HEK293 (cell line): Measurements from ENCODE around the gene PPEF2.

Source experiments
- CTCF ChIA-PET: fragments of 350-600 bp; formaldehyde crosslinking; extraction: SDS; loops from one replicate; lab custom pipeline; 2021; ENCODE audit warnings: antibody characterized with exemption; lab: Yijun Ruan, JAX
- POLR2A ChIA-PET: fragments of 300-600 bp; formaldehyde crosslinking; extraction: SDS; loops from one replicate; lab custom pipeline; 2020; ENCODE audit warnings: antibody characterized with exemption, inconsistent platforms; lab: Yijun Ruan, JAX
- H3K27ac ChIP-seq: fragments of 200-500 bp; sonication (Bioruptor generic); 2 replicates; pipeline ENCODE4 v1.5.1; 2014; ENCODE audit warnings: low read depth, low read length, control low read depth, inconsistent platforms; ENCODE audit errors: extremely low read depth
- H3K36me3 ChIP-seq, 2 experiments: fragments of 200-500 bp in 1 of 2; sonication (Bioruptor generic) in 1 of 2; 1 replicate in 1 of 2; 2 replicates in 1 of 2; pipeline ENCODE4 v1.5.1; 2014 to 2017; ENCODE audit warnings: inconsistent platforms in 2 of 2, low read length in 2 of 2; ENCODE audit not compliant: control insufficient read depth in 2 of 2, insufficient read depth in 1 of 2
- H3K4me1 ChIP-seq: fragments of 200-500 bp; sonication (Bioruptor generic); 2 replicates; pipeline ENCODE4 v1.5.1; 2014; ENCODE audit warnings: mild to moderate bottlenecking, low read length, inconsistent platforms; ENCODE audit not compliant: control insufficient read depth, insufficient read depth
- H3K4me3 ChIP-seq: 2 replicates; pipeline ENCODE4 v1.5.1; 2011; ENCODE audit warnings: low read depth, mild to moderate bottlenecking, control low read depth, low read length, moderate library complexity
- H3K9me3 ChIP-seq: fragments of 200-500 bp; sonication (Bioruptor generic); 2 replicates; pipeline ENCODE4 v1.5.1; 2014; ENCODE audit warnings: low read depth, low read length, inconsistent platforms; ENCODE audit not compliant: control insufficient read depth, insufficient read depth
- ATF2 ChIP-seq: fragments of 450-650 bp; formaldehyde crosslinking; IDR thresholded peaks from 2 replicates; pipeline ENCODE4 v1.5.1; 2016; ENCODE audit warnings: missing biosample characterization, missing genetic modification characterization, low read depth
- GLI4 ChIP-seq: fragments of 450-650 bp; formaldehyde crosslinking; IDR thresholded peaks from 2 replicates; pipeline ENCODE4 v1.5.1; 2016; ENCODE audit warnings: missing biosample characterization, missing genetic modification characterization
- KLF10 ChIP-seq: fragments of 450-650 bp; IDR thresholded peaks from 2 replicates; pipeline ENCODE4 v1.5.1; 2018; ENCODE audit warnings: missing biosample characterization, mild to moderate bottlenecking, missing genetic modification characterization
- KLF8 ChIP-seq: fragments of 450-650 bp; formaldehyde crosslinking; IDR thresholded peaks from 2 replicates; pipeline ENCODE4 v1.5.1; 2016; ENCODE audit warnings: missing biosample characterization, missing genetic modification characterization
- RBAK ChIP-seq: fragments of 450-650 bp; formaldehyde crosslinking; IDR thresholded peaks from 2 replicates; pipeline ENCODE4 v1.5.1; 2016; ENCODE audit warnings: missing biosample characterization, missing genetic modification characterization
- SETDB1 ChIP-seq: IDR thresholded peaks from one replicate; pipeline ENCODE4 v1.6.1; 2017; ENCODE audit warnings: mild to moderate bottlenecking, low read length, moderate library complexity, mixed read lengths; ENCODE audit not compliant: insufficient read length
- SP3 ChIP-seq: fragments of 450-650 bp; formaldehyde crosslinking; IDR thresholded peaks from 2 replicates; pipeline ENCODE4 v1.5.1; 2016; ENCODE audit warnings: missing biosample characterization, missing genetic modification characterization
- ZBTB20 ChIP-seq: fragments of 450-650 bp; formaldehyde crosslinking; IDR thresholded peaks from 2 replicates; pipeline ENCODE4 v1.5.1; 2016; ENCODE audit warnings: missing biosample characterization, missing genetic modification characterization
- ZBTB26 ChIP-seq: fragments of 450-650 bp; formaldehyde crosslinking; optimal IDR thresholded peaks from 2 replicates; pipeline ENCODE3; 2016; ENCODE audit warnings: missing biosample characterization, mild to moderate bottlenecking, missing genetic modification characterization
- ZBTB44 ChIP-seq: fragments of 450-650 bp; IDR thresholded peaks from 2 replicates; pipeline ENCODE4 v1.5.1; 2018; ENCODE audit warnings: missing biosample characterization, mild to moderate bottlenecking, missing genetic modification characterization
- ZBTB8A ChIP-seq: fragments of 450-650 bp; formaldehyde crosslinking; IDR thresholded peaks from 2 replicates; pipeline ENCODE4 v1.5.1; 2016; ENCODE audit warnings: missing biosample characterization, missing genetic modification characterization
- ZFHX2 ChIP-seq: fragments of 450-650 bp; formaldehyde crosslinking; conservative IDR thresholded peaks from 2 replicates; pipeline ENCODE4 v1.5.1; 2016; ENCODE audit warnings: missing biosample characterization, missing genetic modification characterization
- ZIC2 ChIP-seq: fragments of 450-650 bp; formaldehyde crosslinking; IDR thresholded peaks from 2 replicates; pipeline ENCODE4 v1.5.1; 2016; ENCODE audit warnings: missing biosample characterization, missing genetic modification characterization
- ZNF2 ChIP-seq: fragments of 450-650 bp; formaldehyde crosslinking; IDR thresholded peaks from 2 replicates; pipeline ENCODE4 v1.5.1; 2016; ENCODE audit warnings: missing biosample characterization, missing genetic modification characterization
- ZNF248 ChIP-seq: fragments of 450-650 bp; formaldehyde crosslinking; IDR thresholded peaks from 2 replicates; pipeline ENCODE4 v1.5.1; 2017; ENCODE audit warnings: missing biosample characterization, missing genetic modification characterization
- ZNF274 ChIP-seq, 2 experiments: fragments of 200-500 bp in 1 of 2; fragments of 450-650 bp in 1 of 2; sonication (Bioruptor generic) in 1 of 2; formaldehyde crosslinking in 1 of 2; IDR thresholded peaks; 2 replicates each; pipeline versions ENCODE4 v1.5.1 to v1.6.1; 2014 to 2016; ENCODE audit warnings: borderline replicate concordance in 1 of 2, inconsistent platforms in 1 of 2, low read length in 1 of 2, missing biosample characterization in 1 of 2, missing genetic modification characterization in 1 of 2
- ZNF391 ChIP-seq: fragments of 450-650 bp; formaldehyde crosslinking; IDR thresholded peaks from 2 replicates; pipeline ENCODE4 v1.5.1; 2016; ENCODE audit warnings: low read depth, missing biosample characterization, missing genetic modification characterization, borderline replicate concordance
- ZNF48 ChIP-seq: fragments of 450-650 bp; formaldehyde crosslinking; IDR thresholded peaks from 2 replicates; pipeline ENCODE4 v1.5.1; 2016; ENCODE audit warnings: missing biosample characterization, missing genetic modification characterization
- ZNF501 ChIP-seq: fragments of 450-650 bp; formaldehyde crosslinking; IDR thresholded peaks from 2 replicates; pipeline ENCODE4 v1.5.1; 2016; ENCODE audit warnings: missing biosample characterization, missing genetic modification characterization
- ZNF596 ChIP-seq: fragments of 450-650 bp; IDR thresholded peaks from 2 replicates; pipeline ENCODE4 v1.5.0; 2018; ENCODE audit warnings: missing biosample characterization, mild to moderate bottlenecking, missing genetic modification characterization, moderate library complexity
- ZNF600 ChIP-seq: fragments of 450-650 bp; formaldehyde crosslinking; IDR thresholded peaks from 2 replicates; pipeline ENCODE4 v1.5.1; 2016; ENCODE audit warnings: missing biosample characterization, missing genetic modification characterization
- ZNF626 ChIP-seq: fragments of 450-650 bp; sonication (Bioruptor Pico); formaldehyde crosslinking; IDR thresholded peaks from 2 replicates; pipeline ENCODE4 v1.5.1; 2018; ENCODE audit warnings: missing biosample characterization, missing genetic modification characterization, inconsistent platforms
- ZNF654 ChIP-seq: fragments of 450-650 bp; formaldehyde crosslinking; IDR thresholded peaks from 2 replicates; pipeline ENCODE4 v1.5.1; 2016; ENCODE audit warnings: low read depth, missing biosample characterization, missing genetic modification characterization
- ZNF658 ChIP-seq: fragments of 450-650 bp; formaldehyde crosslinking; IDR thresholded peaks from 2 replicates; pipeline ENCODE4; 2016; ENCODE audit warnings: missing biosample characterization, missing genetic modification characterization
- ZNF664 ChIP-seq: fragments of 450-650 bp; formaldehyde crosslinking; IDR thresholded peaks from 2 replicates; pipeline ENCODE4 v1.5.1; 2016; ENCODE audit warnings: missing biosample characterization, missing genetic modification characterization
- ZNF707 ChIP-seq: fragments of 450-650 bp; formaldehyde crosslinking; IDR thresholded peaks from 2 replicates; pipeline ENCODE4 v1.5.1; 2016; ENCODE audit warnings: missing biosample characterization, missing genetic modification characterization
- ZNF776 ChIP-seq: fragments of 450-650 bp; formaldehyde crosslinking; IDR thresholded peaks from 2 replicates; pipeline ENCODE4 v1.5.0; 2017; ENCODE audit warnings: missing biosample characterization, missing genetic modification characterization, borderline replicate concordance
- ZNF843 ChIP-seq: fragments of 450-650 bp; formaldehyde crosslinking; IDR thresholded peaks from 2 replicates; pipeline ENCODE4 v1.5.1; 2016; ENCODE audit warnings: missing biosample characterization, missing genetic modification characterization
- TF ChIP-seq, protein P1 (sequence below): fragments of 450-650 bp; formaldehyde crosslinking; IDR thresholded peaks from 2 replicates; pipeline ENCODE4; 2016; ENCODE audit warnings: missing biosample characterization, missing genetic modification characterization
- TF ChIP-seq, protein P2 (sequence below): fragments of 450-650 bp; formaldehyde crosslinking; IDR thresholded peaks from 2 replicates; pipeline ENCODE4 v1.5.1; 2016; ENCODE audit warnings: missing biosample characterization, missing genetic modification characterization

Gene PPEF2

DNA sequence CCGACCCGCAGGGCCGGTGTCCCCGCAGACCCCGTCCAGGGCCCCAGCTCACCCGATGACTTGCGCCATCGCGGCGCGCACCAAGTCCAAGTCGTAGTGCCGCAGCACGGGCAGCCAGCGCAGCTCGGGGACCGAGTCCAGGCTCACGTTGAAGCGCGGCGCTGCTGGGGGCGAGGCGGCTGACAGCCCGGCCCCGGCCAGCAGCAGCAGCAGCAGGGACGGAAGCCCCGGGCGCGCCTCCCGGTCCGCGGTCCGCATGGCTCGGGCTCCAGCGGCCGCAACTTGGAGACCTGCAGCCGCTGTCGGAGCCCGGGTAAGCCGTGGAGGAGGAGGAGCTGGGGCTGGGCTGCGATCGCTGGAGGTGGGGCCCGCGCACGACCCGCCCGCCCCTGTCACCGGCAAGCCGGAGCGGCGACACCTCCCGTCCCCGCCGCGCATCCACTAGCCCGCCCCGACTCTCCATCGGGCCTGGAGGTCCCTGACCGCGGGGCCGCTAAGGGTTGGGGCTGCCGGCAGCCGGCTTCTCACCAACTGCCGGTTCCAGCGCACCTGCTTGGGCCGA lies 38.5 kb upstream of the PPEF2 start, which contains the start of gene NAAA:
TSS of gene NAAA (minus strand) at position 322 of the 562 bp plus-strand sequence. CDS start at position 258, 64 bp downstream.
- H3K27ac ChIP-seq: peak within 1 kb of the TSS; percentile 30; the same call in 1 of the 2 replicates
- H3K4me3 ChIP-seq: peak within 1 kb of the TSS; percentile 51
- CTCF ChIA-PET: interaction anchor here (1.9 kb wide), 1 partner anchor 25 kb away, joined by 5 read pairs; no protein-coding TSS in a partner anchor
- H3K36me3 ChIP-seq: peaks cover 0 to 29% of the 10 kb centered on the region in 2 experiments; a peak in 2 of 3 replicates
- no peaks in the 10 kb centered on the region for H3K9me3 ChIP-seq
- no peaks in the 10 kb centered on the region for H3K4me1 ChIP-seq
- POLR2A ChIA-PET: interaction anchor here (0.7 to 1.6 kb wide), 2 partner anchors 16 to 216 kb away, joined by 3 to 5 read pairs; partner anchors contain the start of gene USO1
- TF ChIP-seq ZNF248 (tag by site-specific recombination): no peak
- no peak for TF ChIP-seq ZNF658
- TF ChIP-seq ATF2: no peak
- TF ChIP-seq ZFHX2 (tag by site-specific recombination): no peak
- TF ChIP-seq, protein P1, sequence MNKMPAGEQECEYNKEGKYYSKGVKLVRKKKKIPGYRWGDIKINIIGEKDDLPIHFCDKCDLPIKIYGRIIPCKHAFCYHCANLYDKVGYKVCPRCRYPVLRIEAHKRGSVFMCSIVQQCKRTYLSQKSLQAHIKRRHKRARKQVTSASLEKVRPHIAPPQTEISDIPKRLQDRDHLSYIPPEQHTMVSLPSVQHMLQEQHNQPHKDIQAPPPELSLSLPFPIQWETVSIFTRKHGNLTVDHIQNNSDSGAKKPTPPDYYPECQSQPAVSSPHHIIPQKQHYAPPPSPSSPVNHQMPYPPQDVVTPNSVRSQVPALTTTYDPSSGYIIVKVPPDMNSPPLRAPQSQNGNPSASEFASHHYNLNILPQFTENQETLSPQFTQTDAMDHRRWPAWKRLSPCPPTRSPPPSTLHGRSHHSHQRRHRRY (tag by site-specific recombination): no peak
- no peak for TF ChIP-seq GLI4 (tag by site-specific recombination)
- TF ChIP-seq ZNF274 (IDR thresholded peaks at IDR 0.05; ENCODE audit: low read length): no peak
- no peak for TF ChIP-seq ZNF274 (tag by site-specific recombination; IDR thresholded peaks at IDR 0.05; ENCODE audit: borderline replicate concordance)
- peak; percentile 83 for TF ChIP-seq ZBTB20 (tag by site-specific recombination)
- no peak for TF ChIP-seq ZNF626 (tag by site-specific recombination)
- TF ChIP-seq RBAK (tag by site-specific recombination): no peak
- peak; percentile 85 for TF ChIP-seq ZBTB26
- no peak for TF ChIP-seq KLF8 (tag by site-specific recombination)
- TF ChIP-seq ZNF391: no peak
- no peak for TF ChIP-seq ZNF2
- no peak for TF ChIP-seq ZBTB44
- no peak for TF ChIP-seq ZNF776 (tag by site-specific recombination)
- no peak for TF ChIP-seq ZNF48 (tag by site-specific recombination)
- no peak for TF ChIP-seq ZNF843 (tag by site-specific recombination)
- TF ChIP-seq SP3: 0 out of 2 replicates have a peak, but pooled peaks have one; percentile 16
- no peak for TF ChIP-seq ZNF596 (tag by site-specific recombination)
- TF ChIP-seq ZNF664 (tag by site-specific recombination): no peak
- no peak for TF ChIP-seq ZNF501 (tag by site-specific recombination)
- TF ChIP-seq KLF10 (tag by site-specific recombination): no peak
- no peak for TF ChIP-seq ZIC2 (tag by site-specific recombination)
- TF ChIP-seq ZNF654 (tag by site-specific recombination): no peak
- no peak for TF ChIP-seq ZNF707 (tag by site-specific recombination)
- no peak for TF ChIP-seq SETDB1
- TF ChIP-seq, protein P2, sequence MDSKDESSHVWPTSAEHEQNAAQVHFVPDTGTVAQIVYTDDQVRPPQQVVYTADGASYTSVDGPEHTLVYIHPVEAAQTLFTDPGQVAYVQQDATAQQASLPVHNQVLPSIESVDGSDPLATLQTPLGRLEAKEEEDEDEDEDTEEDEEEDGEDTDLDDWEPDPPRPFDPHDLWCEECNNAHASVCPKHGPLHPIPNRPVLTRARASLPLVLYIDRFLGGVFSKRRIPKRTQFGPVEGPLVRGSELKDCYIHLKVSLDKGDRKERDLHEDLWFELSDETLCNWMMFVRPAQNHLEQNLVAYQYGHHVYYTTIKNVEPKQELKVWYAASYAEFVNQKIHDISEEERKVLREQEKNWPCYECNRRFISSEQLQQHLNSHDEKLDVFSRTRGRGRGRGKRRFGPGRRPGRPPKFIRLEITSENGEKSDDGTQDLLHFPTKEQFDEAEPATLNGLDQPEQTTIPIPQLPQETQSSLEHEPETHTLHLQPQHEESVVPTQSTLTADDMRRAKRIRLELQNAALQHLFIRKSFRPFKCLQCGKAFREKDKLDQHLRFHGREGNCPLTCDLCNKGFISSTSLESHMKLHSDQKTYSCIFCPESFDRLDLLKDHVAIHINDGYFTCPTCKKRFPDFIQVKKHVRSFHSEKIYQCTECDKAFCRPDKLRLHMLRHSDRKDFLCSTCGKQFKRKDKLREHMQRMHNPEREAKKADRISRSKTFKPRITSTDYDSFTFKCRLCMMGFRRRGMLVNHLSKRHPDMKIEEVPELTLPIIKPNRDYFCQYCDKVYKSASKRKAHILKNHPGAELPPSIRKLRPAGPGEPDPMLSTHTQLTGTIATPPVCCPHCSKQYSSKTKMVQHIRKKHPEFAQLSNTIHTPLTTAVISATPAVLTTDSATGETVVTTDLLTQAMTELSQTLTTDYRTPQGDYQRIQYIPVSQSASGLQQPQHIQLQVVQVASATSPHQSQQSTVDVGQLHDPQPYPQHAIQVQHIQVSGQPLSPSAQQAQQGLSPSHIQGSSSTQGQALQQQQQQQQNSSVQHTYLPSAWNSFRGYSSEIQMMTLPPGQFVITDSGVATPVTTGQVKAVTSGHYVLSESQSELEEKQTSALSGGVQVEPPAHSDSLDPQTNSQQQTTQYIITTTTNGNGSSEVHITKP (tag by site-specific recombination): peak; percentile 9
- no peak for TF ChIP-seq ZBTB8A (tag by site-specific recombination)
- peak; percentile 65 for TF ChIP-seq ZNF600 (tag by site-specific recombination)
